ENCODE data around the gene AGAP1.

DNA sequence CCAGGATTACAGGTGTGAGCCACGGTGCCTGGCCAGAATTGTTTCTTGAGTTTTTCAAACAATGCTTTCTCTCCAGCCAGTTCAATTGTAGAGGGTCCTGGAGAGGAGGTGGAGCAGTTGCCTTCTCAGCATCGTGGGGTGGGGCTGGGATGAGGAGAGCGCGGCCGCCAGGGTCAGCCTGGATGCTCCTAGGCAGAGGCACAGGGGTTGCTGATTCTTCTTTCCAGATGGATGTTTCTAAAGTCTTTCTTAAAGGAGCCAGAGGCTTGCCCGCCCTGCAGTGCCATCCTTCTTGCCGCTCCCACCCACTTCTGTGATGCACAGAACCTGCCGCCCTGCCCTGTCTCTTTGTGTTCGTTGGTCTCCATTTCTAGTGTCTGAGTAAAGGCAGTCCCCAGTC, 61.1 kb downstream of the AGAP1 start:
- no peak for TF ChIP-seq POLR2A (IDR thresholded peaks at IDR 0.05)
- TF ChIP-seq, protein P1, sequence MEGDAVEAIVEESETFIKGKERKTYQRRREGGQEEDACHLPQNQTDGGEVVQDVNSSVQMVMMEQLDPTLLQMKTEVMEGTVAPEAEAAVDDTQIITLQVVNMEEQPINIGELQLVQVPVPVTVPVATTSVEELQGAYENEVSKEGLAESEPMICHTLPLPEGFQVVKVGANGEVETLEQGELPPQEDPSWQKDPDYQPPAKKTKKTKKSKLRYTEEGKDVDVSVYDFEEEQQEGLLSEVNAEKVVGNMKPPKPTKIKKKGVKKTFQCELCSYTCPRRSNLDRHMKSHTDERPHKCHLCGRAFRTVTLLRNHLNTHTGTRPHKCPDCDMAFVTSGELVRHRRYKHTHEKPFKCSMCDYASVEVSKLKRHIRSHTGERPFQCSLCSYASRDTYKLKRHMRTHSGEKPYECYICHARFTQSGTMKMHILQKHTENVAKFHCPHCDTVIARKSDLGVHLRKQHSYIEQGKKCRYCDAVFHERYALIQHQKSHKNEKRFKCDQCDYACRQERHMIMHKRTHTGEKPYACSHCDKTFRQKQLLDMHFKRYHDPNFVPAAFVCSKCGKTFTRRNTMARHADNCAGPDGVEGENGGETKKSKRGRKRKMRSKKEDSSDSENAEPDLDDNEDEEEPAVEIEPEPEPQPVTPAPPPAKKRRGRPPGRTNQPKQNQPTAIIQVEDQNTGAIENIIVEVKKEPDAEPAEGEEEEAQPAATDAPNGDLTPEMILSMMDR (IDR thresholded peaks at IDR 0.05), result no peak
- TF ChIP-seq EP300 (IDR thresholded peaks at IDR 0.05), result no peak
- TF ChIP-seq POLR2AphosphoS5 (IDR thresholded peaks at IDR 0.05), result no peak
